GM18499 (cell line): ENCODE results near the gene CXCL14.

Source experiments
- ATAC-seq: cut with Tn5 transposase; IDR thresholded peaks from one replicate; pipeline ENCODE4 v1.9.1; 2021; ENCODE audit warnings: moderate number of reproducible peaks; ENCODE audit not compliant: insufficient read depth, unreplicated experiment

CXCL14 gene

GRCh38 chr5:135570453-135570764, 8.4 kb downstream of the CXCL14 start:
- ATAC-seq, result no peak

GRCh38 chr5:135569755-135570452, 8.9 kb downstream of the CXCL14 start:
- ATAC-seq, result no peak

GRCh38 chr5:135568923-135569360, 9.8 kb downstream of the CXCL14 start:
- no peak for ATAC-seq

- ATAC-seq, result no peak
These were observed 10.5 kb downstream of the CXCL14 start for GRCh38 chr5:135568246-135568645.

GRCh38 chr5:135567661-135568060, 11.1 kb downstream of the CXCL14 start:
- ATAC-seq, result no peak

GRCh38 chr5:135566422-135567400, 12.1 kb downstream of the CXCL14 start:
- ATAC-seq, result no peak

GRCh38 chr5:135565725-135566421, 12.9 kb downstream of the CXCL14 start:
- ATAC-seq, result no peak

- no peak for ATAC-seq
These were observed 13.5 kb downstream of the CXCL14 start for GRCh38 chr5:135565266-135565665.

GRCh38 chr5:135564331-135564730, 14.5 kb downstream of the CXCL14 start:
- no peak for ATAC-seq

- ATAC-seq, result no peak
These were observed 17.5 kb downstream of the CXCL14 start for GRCh38 chr5:135561266-135561665.

- ATAC-seq, result peak; percentile 81
These were observed 17.9 kb downstream of the CXCL14 start for GRCh38 chr5:135560858-135561257.

- ATAC-seq, result no peak
These were observed 19.4 kb downstream of the CXCL14 start for GRCh38 chr5:135559354-135559753.

GRCh38 chr5:135557076-135557838, 21.5 kb downstream of the CXCL14 start:
- ATAC-seq, result no peak

- no peak for ATAC-seq
These were observed 22.2 kb downstream of the CXCL14 start for GRCh38 chr5:135556620-135557019.

- no peak for ATAC-seq
These were observed 23.3 kb downstream of the CXCL14 start for GRCh38 chr5:135555530-135555929.

GRCh38 chr5:135553688-135554462, 24.9 kb downstream of the CXCL14 start:
- no peak for ATAC-seq

GRCh38 chr5:135551593-135552447, 27.0 kb downstream of the CXCL14 start:
- ATAC-seq, result no peak

GRCh38 chr5:135549413-135549812, 29.4 kb downstream of the CXCL14 start:
- ATAC-seq, result no peak
